Stimulated activated CD4-positive, alpha-beta T cell treated with anti-CD3 and anti-CD28 coated beads, Interleukin-12 subunit alpha, Interleukin-12 subunit beta, amount 100 ng/mL, for 24 hours (primary cell): ENCODE results near the gene CCDC91.
"Not testable (repeated sequence)": the region's sequence is repeated elsewhere in the genome, so short reads cannot be mapped to it uniquely, and the experiment has no call there.

ENCODE experiments used
- DNase-seq, 2 experiments: peaks; one replicate each; pipeline ENCODE4 v3.0.0-alpha.2; 2020; ENCODE audit warnings: low read depth in 2 of 2

Gene CCDC91

GRCh38 chr12:28232211-28232928 lies 42.1 kb downstream of the CCDC91 start:
- no peak for DNase-seq

- no peak for DNase-seq
Measured at GRCh38 chr12:28234444-28234843, 44.2 kb downstream of the CCDC91 start.

GRCh38 chr12:28235015-28235414 lies 44.8 kb downstream of the CCDC91 start:
- no peak for DNase-seq

- DNase-seq = no peak
Measured at GRCh38 chr12:28235985-28236384, 45.7 kb downstream of the CCDC91 start.

- no peak for DNase-seq
Measured at GRCh38 chr12:28237423-28237822, 47.2 kb downstream of the CCDC91 start.

GRCh38 chr12:28239918-28240317 lies 49.7 kb downstream of the CCDC91 start:
- DNase-seq = no peak

GRCh38 chr12:28240853-28241252 lies 50.6 kb downstream of the CCDC91 start:
- no peak for DNase-seq

- DNase-seq = no peak
Measured at GRCh38 chr12:28242129-28242495, 51.9 kb downstream of the CCDC91 start.

GRCh38 chr12:28242496-28243309 lies 52.4 kb downstream of the CCDC91 start:
- no peak for DNase-seq

GRCh38 chr12:28243310-28243633 lies 53.0 kb downstream of the CCDC91 start:
- no peak for DNase-seq

- no peak for DNase-seq
Measured at GRCh38 chr12:28247806-28248205, 57.5 kb downstream of the CCDC91 start.

GRCh38 chr12:28248555-28249145 lies 58.4 kb downstream of the CCDC91 start:
- DNase-seq = no peak

GRCh38 chr12:28253161-28253641 lies 62.9 kb downstream of the CCDC91 start:
- peak; percentile 27 to 29 for DNase-seq

GRCh38 chr12:28257411-28257810 lies 67.2 kb downstream of the CCDC91 start:
- no peak for DNase-seq

GRCh38 chr12:28258998-28259397 lies 68.7 kb downstream of the CCDC91 start:
- DNase-seq = no peak

- DNase-seq = no peak
Measured at GRCh38 chr12:28265435-28266042, 75.3 kb downstream of the CCDC91 start.

- DNase-seq = not testable (repeated sequence)
Measured at GRCh38 chr12:28267920-28268607, 77.8 kb downstream of the CCDC91 start.

- no peak for DNase-seq
Measured at GRCh38 chr12:28268608-28269229, 78.5 kb downstream of the CCDC91 start.

GRCh38 chr12:28269851-28270250 lies 79.6 kb downstream of the CCDC91 start:
- no peak for DNase-seq

- no peak for DNase-seq
Measured at GRCh38 chr12:28278499-28278898, 88.2 kb downstream of the CCDC91 start.

- no peak for DNase-seq
Measured at GRCh38 chr12:28278960-28279359, 88.7 kb downstream of the CCDC91 start.
